Hematopoietic multipotent progenitor cell treated with erythropoietin and hydrocortisone succinate and interleukin-3 and kit ligand, for 4 days (in vitro differentiated cells): ENCODE results near the gene TRAF4.
A peak's percentile ranks its signal among the peaks of the same experiment; 100 is the strongest.

Experiments
- DNase-seq: peaks from one replicate; pipeline ENCODE4 v3.0.0-alpha.2; 2015

TRAF4 gene

GRCh38 chr17:28743243-28744103, at the start of gene TRAF4:
Gene TRAF4, plus strand, starts transcription at chr17:28744011. Its CDS starts 102 bp downstream, at chr17:28744113.
- peak; percentile 94 for DNase-seq

GRCh38 chr17:28698253-28698941, 45.4 kb upstream of the TRAF4 start:
- DNase-seq = peak; percentile 34

GRCh38 chr17:28700278-28700677, 43.5 kb upstream of the TRAF4 start:
- no peak for DNase-seq

GRCh38 chr17:28700830-28701492, 42.9 kb upstream of the TRAF4 start:
- no peak for DNase-seq

- DNase-seq = no peak
Observed at GRCh38 chr17:28702026-28702751, 41.6 kb upstream of the TRAF4 start.

GRCh38 chr17:28702752-28703150, 41.1 kb upstream of the TRAF4 start:
- no peak for DNase-seq

GRCh38 chr17:28703552-28704218, 40.1 kb upstream of the TRAF4 start:
- no peak for DNase-seq

GRCh38 chr17:28704219-28704858, 39.5 kb upstream of the TRAF4 start:
- no peak for DNase-seq

- no peak for DNase-seq
Observed at GRCh38 chr17:28705074-28705659, 38.6 kb upstream of the TRAF4 start.

- no peak for DNase-seq
Observed at GRCh38 chr17:28705728-28706334, 38.0 kb upstream of the TRAF4 start.

- no peak for DNase-seq
Observed at GRCh38 chr17:28706471-28707338, 37.1 kb upstream of the TRAF4 start.

- no peak for DNase-seq
Observed at GRCh38 chr17:28707339-28707720, 36.5 kb upstream of the TRAF4 start.

- peak; percentile 95 for DNase-seq
Observed at GRCh38 chr17:28710861-28711722, 32.7 kb upstream of the TRAF4 start.

- DNase-seq = peak; percentile 79
Observed at GRCh38 chr17:28711723-28712031, 32.1 kb upstream of the TRAF4 start, which contains the start of gene PROCA1. Gene PROCA1, minus strand, starts transcription at chr17:28711888. Its CDS starts 228 bp downstream, at chr17:28711660.

GRCh38 chr17:28712032-28712704, 31.6 kb upstream of the TRAF4 start:
- DNase-seq = peak; percentile 93

GRCh38 chr17:28712705-28713415, 31.0 kb upstream of the TRAF4 start:
- DNase-seq = no peak

GRCh38 chr17:28714281-28714680, 29.5 kb upstream of the TRAF4 start:
- no peak for DNase-seq

GRCh38 chr17:28715217-28715616, 28.6 kb upstream of the TRAF4 start:
- DNase-seq = no peak
